ENCODE results near the gene TSLP.

TSLP gene

GRCh38 chr5:111099058-111099778 is 27.7 kb downstream of the TSLP start:
- DNase-seq = no peak

DNA sequence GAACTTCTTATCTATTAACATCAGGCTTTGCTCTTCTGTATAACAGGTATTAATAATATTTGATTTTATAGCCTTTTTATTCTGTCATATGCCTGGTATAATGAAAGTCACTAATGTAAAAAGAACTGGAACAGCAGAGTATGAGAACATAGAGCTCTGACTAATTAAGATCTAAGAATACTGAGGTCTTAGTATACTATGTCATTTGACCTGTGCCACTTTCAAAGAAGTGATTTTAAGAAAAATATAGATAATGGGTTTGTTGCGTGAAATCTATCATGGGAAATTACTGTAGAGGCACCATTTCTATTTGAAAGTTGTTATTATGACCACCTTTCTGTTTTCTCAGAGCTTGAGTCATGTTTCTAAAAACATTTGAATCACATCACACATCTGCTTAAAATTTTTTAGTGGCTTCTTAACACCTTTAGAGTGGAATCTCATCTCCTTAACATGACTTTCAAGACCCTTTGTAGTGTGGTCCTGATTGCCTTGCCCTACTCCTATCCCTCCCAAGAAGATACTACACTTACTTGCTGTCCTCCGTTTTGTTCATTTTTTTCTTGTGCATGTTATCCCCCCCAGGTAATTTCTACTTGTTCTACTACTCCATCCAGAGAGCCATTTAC is 34.9 kb downstream of the TSLP start:
- DNase-seq = no peak

DNA sequence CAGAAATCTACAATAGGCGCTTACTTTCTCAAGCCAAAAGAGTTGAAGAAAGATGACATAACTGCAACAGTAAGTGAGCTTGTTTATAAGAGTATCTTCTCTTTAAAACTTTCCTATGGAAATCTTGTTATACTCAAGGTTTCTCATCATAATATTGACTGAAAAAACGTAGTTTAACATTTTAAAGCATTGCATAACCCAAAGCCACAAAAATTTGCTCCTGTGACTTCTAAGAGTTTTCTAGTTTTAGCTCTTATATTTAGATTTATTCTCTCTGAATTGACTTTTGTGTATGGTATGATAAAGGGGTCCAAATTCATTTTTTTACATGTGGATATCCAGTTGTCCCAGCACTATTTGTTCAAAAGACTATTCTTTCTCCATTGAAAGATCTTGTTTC is 35.9 kb downstream of the TSLP start:
- no peak for DNase-seq

DNA sequence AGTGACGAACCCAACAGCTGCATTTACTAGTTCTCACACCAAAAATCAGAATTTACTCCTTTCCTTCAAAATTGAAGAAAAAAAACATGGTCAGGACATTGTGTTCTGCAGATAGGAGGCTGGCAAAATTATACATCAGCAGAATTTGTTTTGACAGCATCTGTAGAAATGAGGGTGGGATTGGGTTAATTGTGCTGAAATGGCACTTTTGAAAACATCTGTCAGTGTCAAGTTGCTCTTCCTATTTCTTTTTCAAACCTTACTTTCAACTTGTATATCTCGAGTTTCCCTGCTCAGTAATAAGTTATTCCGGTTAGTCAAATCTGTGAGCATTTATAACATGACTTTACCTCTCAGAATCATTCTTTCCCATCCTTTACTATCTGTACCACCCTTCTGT is 40.4 kb downstream of the TSLP start:
- no peak for DNase-seq

GRCh38 chr5:111113678-111114077 is 42.2 kb downstream of the TSLP start:
- no peak for DNase-seq

- DNase-seq = no peak
Observed at GRCh38 chr5:111115229-111115628, 43.7 kb downstream of the TSLP start.

DNA sequence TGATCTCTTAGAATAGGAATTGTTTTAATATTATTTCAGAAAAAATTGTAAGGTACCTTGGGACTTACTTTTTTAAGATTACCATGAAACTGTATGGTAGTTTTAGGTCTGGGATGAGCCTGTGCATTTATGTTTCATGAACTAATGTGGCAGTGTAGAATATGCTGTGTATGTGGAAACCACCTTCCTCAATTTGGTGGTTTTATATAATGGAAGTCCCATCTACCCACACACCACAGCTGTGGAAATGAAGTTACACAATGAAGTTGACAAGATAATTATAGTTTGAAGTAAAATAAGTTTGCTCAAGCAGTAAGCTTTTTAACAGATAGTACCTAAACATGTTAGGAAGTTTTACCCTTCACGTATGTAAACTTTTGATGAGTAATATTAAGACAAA is 45.0 kb downstream of the TSLP start:
- DNase-seq = no peak

- no peak for DNase-seq
Observed at GRCh38 chr5:111117136-111117535, 45.6 kb downstream of the TSLP start.

- no peak for DNase-seq
Observed at GRCh38 chr5:111119221-111119620, 47.7 kb downstream of the TSLP start.

DNA sequence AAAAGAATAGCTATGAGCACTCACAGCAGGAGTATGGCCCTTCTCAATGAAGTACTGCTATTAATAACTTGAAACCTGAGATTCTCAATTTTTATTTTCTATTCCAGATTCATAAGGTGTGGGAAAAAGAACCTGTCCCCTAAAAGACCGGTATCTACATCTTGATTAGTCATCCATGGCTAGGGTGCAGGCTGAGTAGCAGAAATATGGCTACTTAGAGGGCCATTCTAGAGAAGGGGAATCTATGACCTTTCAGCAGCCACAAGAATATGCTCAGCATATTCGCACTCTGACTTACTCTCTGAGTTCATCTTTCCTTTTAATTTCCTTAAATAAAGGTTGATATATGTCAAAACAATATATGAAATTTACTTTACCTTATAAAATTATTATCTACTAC is 48.3 kb downstream of the TSLP start:
- DNase-seq = no peak

DNA sequence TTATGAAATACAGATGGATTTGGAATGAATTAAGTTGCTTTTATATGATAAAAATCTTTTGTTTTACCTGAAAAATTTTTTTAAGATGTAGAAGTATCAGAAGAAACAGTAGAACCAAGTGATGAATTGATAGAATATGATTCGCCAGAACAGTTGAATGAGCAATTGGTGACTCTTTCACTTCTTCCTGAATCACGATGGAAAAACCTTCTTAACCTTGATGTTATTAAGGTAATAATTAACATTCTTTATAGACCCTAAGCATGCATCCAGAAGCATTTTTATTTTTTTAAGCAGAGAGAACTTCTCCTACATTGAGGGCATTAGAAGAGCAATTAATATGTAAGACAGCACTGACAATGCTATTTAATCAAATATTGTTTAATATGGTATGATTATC is 49.4 kb downstream of the TSLP start:
- DNase-seq = no peak

- DNase-seq = no peak
Observed at GRCh38 chr5:111121926-111122325, 50.4 kb downstream of the TSLP start.

- no peak for DNase-seq
Observed at GRCh38 chr5:111122398-111122797, 50.9 kb downstream of the TSLP start.

GRCh38 chr5:111124793-111125192 is 53.3 kb downstream of the TSLP start:
- no peak for DNase-seq

DNA sequence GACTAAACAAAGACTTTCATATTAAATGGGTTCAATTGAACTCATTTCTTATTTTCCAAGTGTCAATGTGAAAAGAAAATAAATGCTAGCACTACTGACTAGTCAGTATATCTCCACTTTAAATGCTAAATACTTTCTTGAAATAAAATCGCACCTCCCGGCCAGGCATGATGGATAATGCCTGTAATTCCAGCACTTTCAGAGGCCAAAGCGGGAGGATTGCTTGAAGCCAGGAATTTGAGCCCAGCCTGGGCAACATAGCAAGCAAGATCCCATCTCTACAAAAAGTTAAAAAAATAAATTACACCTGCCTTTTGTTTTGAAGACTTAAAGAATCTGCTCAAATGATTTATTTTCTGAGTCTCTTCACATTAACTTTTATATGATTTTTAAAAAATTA is 55.4 kb downstream of the TSLP start:
- DNase-seq = no peak
